ENCODE results near the gene NUTM2A.
"Not testable (repeated sequence)": the region's sequence is repeated elsewhere in the genome, so short reads cannot be mapped to it uniquely, and the experiment has no call there.

DNA sequence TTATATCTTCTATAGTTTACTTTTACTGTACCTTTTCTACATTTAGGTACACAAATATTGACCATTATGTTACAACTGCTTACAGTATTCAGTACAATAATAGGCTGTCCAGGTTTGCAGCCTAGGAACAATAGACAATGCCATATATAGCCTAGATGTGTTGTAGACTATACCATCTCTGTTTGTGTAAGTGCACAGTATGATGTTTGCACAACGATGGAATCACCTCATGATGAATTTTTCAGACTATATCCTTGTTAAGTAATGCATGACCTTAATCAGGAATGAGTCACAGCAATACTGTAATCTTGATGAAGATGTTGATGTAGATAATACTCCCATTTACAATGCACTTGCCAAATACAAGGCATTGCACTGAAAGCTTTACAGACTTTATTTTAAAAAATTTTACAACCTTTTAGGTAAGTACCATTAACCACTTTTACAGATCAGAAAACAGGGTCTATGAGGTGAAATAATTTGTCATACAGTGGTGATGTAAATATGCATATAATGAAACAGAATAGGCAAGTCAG lies 23.6 kb downstream of the NUTM2A start:
- TF ChIP-seq, protein P1, sequence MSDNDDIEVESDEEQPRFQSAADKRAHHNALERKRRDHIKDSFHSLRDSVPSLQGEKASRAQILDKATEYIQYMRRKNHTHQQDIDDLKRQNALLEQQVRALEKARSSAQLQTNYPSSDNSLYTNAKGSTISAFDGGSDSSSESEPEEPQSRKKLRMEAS (IDR thresholded peaks at IDR 0.05), result not testable (repeated sequence)
- not testable (repeated sequence) for TF ChIP-seq CTCF (IDR thresholded peaks at IDR 0.05)
